IMR-90 (cell line): ENCODE data around the gene MRGPRD.

Experiments
- MAFK ChIP-seq: IDR thresholded peaks from 2 replicates; pipeline ENCODE4 v1.6.1; 2012; ENCODE audit warnings: low read depth, low read length, improper control_type of control experiment
- MAZ ChIP-seq: IDR thresholded peaks from 2 replicates; pipeline ENCODE4 v1.6.1; 2012; ENCODE audit warnings: low read depth, mild to moderate bottlenecking, low read length, improper control_type of control experiment, moderate library complexity, borderline replicate concordance
- NFE2L2 ChIP-seq: fragments of 150-350 bp; IDR thresholded peaks from 2 replicates; pipeline ENCODE4 v1.6.1; 2016; ENCODE audit warnings: low read depth, mild to moderate bottlenecking, low read length
- POLR2A ChIP-seq: IDR thresholded peaks from 2 replicates; pipeline ENCODE4 v1.6.1; 2012; ENCODE audit warnings: mild to moderate bottlenecking, low read depth, low read length
- RAD21 ChIP-seq: IDR thresholded peaks from 2 replicates; pipeline ENCODE4 v1.6.1; 2012; ENCODE audit warnings: low read length, improper control_type of control experiment
- RFX5 ChIP-seq: IDR thresholded peaks from 2 replicates; pipeline ENCODE4 v1.8.0; 2012; ENCODE audit warnings: low read depth, mild to moderate bottlenecking, low read length, moderate library complexity
- TF ChIP-seq, protein P1 (sequence below): conservative IDR thresholded peaks from 2 replicates; pipeline ENCODE4 v1.5.1; 2012; ENCODE audit warnings: mild to moderate bottlenecking, low read depth, low read length, improper control_type of control experiment
- TF ChIP-seq, protein P2 (sequence below): fragments of 150-350 bp; IDR thresholded peaks from 2 replicates; pipeline ENCODE4 v1.6.1; 2017; ENCODE audit warnings: mild to moderate bottlenecking, antibody characterized with exemption, low read length, low read depth

DNA sequence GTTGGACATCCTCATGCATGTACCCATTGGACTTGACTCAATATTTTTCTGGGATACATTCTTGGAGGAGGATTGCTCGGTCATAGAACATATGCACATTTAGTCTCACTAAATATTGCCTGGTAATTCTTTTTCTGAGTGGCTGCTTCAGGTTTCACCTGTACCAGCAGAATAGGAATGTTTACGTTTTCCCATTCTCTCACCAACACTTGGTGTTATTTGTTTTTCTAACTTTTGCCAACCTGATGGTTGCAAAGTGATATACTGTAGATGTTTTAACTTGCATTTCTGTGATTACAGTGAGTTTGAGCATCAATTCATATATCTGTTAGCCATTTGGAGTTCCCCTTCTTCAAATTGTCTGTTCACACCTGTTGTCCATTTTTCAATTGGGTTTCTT is 1.3 kb upstream of the MRGPRD start:
- TF ChIP-seq, protein P1, sequence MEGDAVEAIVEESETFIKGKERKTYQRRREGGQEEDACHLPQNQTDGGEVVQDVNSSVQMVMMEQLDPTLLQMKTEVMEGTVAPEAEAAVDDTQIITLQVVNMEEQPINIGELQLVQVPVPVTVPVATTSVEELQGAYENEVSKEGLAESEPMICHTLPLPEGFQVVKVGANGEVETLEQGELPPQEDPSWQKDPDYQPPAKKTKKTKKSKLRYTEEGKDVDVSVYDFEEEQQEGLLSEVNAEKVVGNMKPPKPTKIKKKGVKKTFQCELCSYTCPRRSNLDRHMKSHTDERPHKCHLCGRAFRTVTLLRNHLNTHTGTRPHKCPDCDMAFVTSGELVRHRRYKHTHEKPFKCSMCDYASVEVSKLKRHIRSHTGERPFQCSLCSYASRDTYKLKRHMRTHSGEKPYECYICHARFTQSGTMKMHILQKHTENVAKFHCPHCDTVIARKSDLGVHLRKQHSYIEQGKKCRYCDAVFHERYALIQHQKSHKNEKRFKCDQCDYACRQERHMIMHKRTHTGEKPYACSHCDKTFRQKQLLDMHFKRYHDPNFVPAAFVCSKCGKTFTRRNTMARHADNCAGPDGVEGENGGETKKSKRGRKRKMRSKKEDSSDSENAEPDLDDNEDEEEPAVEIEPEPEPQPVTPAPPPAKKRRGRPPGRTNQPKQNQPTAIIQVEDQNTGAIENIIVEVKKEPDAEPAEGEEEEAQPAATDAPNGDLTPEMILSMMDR: no peak
- TF ChIP-seq RAD21 (no peak), MAZ (no peak), NFE2L2 (no peak), MAFK (no peak), RFX5 (no peak), POLR2A (no peak)
- TF ChIP-seq, protein P2, sequence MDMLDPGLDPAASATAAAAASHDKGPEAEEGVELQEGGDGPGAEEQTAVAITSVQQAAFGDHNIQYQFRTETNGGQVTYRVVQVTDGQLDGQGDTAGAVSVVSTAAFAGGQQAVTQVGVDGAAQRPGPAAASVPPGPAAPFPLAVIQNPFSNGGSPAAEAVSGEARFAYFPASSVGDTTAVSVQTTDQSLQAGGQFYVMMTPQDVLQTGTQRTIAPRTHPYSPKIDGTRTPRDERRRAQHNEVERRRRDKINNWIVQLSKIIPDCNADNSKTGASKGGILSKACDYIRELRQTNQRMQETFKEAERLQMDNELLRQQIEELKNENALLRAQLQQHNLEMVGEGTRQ: no peak
